Urinary bladder (tissue), 4 donors: ENCODE measurements around the gene SUSD6. TPM values are rescaled to one million over a fixed set of nuclear protein-coding genes. Genes with fewer than 3 reads are reported as not detected.
"Not testable (repeated sequence)": the region's sequence is repeated elsewhere in the genome, so short reads cannot be mapped to it uniquely, and the experiment has no call there.

Experiments used
- DNase-seq: peaks from one replicate; pipeline ENCODE4 v3.0.0-alpha.2; 2015; ENCODE audit errors: extremely low spot score
- H3K27ac ChIP-seq: one replicate; pipeline ENCODE4 v1.5.1; 2013; ENCODE audit warnings: low read depth, mild to moderate bottlenecking, moderate library complexity
- H3K36me3 ChIP-seq: one replicate; pipeline ENCODE4 v1.6.1; 2013; ENCODE audit warnings: mild to moderate bottlenecking, moderate library complexity; ENCODE audit not compliant: insufficient read depth
- H3K4me1 ChIP-seq: one replicate; pipeline ENCODE4 v1.6.1; 2013; ENCODE audit warnings: mild to moderate bottlenecking, moderate library complexity; ENCODE audit not compliant: insufficient read depth
- H3K4me3 ChIP-seq: one replicate; pipeline ENCODE4 v1.5.1; 2013; ENCODE audit warnings: low read depth, low read length
- WGBS: extraction: QIAGEN DNeasy Blood & Tissue Kit; methylation state at CpG from one replicate; pipeline ENCODE4 v1.1.7; 2013; 5-methylcytosine and 5-hydroxymethylcytosine counted together
- polyA plus RNA-seq: library from polyadenylated mRNA; stranded (reverse); fragments of 200-250 nt; gene quantifications from one replicate; pipeline ENCODE4 v1.2.3, GENCODE V29; 2013
- total RNA-seq: library from RNA; depleted of rRNA; stranded (reverse); fragments of >200 nt; gene quantifications from one replicate; pipeline ENCODE4 v1.2.3, GENCODE V29; 2014
- donor health status: healthy with polysubstance abuse.
- donor health status: healthy.

SUSD6 gene
- total and polyA plus RNA-seq, 2 donors: 12.5 to 20.0 TPM

- DNase-seq: no peak
- H3K27ac ChIP-seq: no peak overlapping the region
- WGBS: 73% methylated on average over 1 of the region's 1 CpG
- no peak overlapping the region for H3K4me3 ChIP-seq
- H3K36me3 ChIP-seq: no peaks in the 10 kb centered on the region
- no peaks in the 10 kb centered on the region for H3K4me1 ChIP-seq
These were observed 99.0 kb downstream of the SUSD6 start for GRCh38 chr14:69710378-69710777.

DNA sequence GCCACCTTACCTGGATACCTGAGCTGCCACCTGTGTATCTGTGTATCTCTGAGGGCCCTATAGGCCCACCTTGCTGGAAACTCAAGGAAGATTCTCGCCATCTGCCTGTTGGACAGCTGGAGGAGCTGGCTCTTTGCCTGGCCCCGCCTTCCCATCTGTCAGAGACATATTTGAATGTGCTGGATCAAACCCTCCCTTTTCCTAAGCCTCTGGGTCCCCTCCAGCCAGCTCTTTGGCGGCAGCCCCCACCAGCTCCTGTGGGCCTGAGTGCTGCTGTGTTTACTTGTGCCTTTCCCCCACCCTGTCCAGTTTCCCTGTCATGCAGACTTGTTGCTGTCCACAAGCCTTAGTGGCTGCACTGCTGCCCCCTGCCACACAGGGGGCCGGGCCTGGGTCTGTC lies 99.7 kb downstream of the SUSD6 start:
- 38% methylated on average over 4 of the region's 4 CpGs for WGBS
- H3K4me1 ChIP-seq: no peaks in the 10 kb centered on the region
- H3K36me3 ChIP-seq: no peaks in the 10 kb centered on the region
- H3K27ac ChIP-seq: no peak overlapping the region
- H3K4me3 ChIP-seq: no peak overlapping the region
- DNase-seq: no peak

GRCh38 chr14:69711477-69711876 lies 100.1 kb downstream of the SUSD6 start:
- H3K36me3 ChIP-seq: no peaks in the 10 kb centered on the region
- WGBS: 40% methylated on average over 1 of the region's 1 CpG
- peak overlapping the region; percentile 44 for H3K27ac ChIP-seq
- DNase-seq: no peak
- H3K4me3 ChIP-seq: no peak overlapping the region
- peaks cover 2% of the 10 kb centered on the region for H3K4me1 ChIP-seq

GRCh38 chr14:69711881-69712560 lies 100.6 kb downstream of the SUSD6 start:
- Histone ChIP-seq H3K4me3 (no peak overlapping the region), H3K36me3 (no peaks in the 10 kb centered on the region), H3K27ac (peak overlapping the region; percentile 44), H3K4me1 (peaks cover 2% of the 10 kb centered on the region)
- DNase-seq: no peak
- WGBS: 56% methylated on average over 11 of the region's 11 CpGs

GRCh38 chr14:69712599-69713088 lies 101.2 kb downstream of the SUSD6 start:
- no peaks in the 10 kb centered on the region for H3K36me3 ChIP-seq

GRCh38 chr14:69713209-69713781 lies 101.9 kb downstream of the SUSD6 start:
- H3K4me3 ChIP-seq: no peak overlapping the region
- WGBS: 77% methylated on average over 4 of the region's 4 CpGs
- H3K4me1 ChIP-seq: peaks cover 2% of the 10 kb centered on the region
- H3K27ac ChIP-seq: no peak overlapping the region
- H3K36me3 ChIP-seq: no peaks in the 10 kb centered on the region
- DNase-seq: no peak

More at GRCh38 chr14:69712599-69713088, 101.2 kb downstream of the SUSD6 start:
- Histone ChIP-seq H3K4me3 (no peak overlapping the region), H3K27ac (peak overlapping the region; percentile 24), H3K4me1 (peaks cover 2% of the 10 kb centered on the region)
- no peak for DNase-seq
- WGBS: 64% methylated on average over 6 of the region's 6 CpGs

DNA sequence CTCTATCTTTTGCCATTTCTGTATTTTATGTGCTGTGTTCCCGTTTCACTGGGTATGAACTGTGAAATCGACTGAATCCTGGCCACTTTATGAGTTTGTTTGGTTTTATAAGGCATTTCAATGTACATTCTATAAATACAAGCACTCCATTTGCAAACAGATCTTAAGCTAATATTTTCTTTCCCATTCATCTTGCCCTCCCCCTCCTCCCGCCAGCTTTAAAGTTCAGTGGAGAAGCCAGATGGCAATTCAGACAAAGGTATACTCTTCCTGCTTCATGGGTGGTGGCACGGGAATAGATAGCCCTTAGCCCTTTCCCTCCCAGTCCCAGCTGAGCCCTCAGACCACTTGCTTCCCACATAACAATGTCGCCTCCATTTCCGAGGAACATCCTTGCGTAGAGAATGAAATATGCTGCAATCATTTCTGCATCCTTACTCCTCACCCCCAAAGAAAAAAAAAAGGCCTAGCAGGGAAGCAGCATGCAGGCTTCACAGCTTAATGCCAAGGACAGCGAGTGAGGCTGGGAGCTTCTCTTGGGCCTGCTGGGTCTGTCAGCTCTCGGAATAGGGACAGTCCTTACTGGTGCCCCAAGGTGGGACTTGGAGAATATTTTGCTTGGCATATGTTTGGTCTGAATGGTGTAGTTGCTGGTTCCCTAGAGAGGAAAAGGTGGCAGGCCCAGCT lies 102.7 kb downstream of the SUSD6 start:
- Histone ChIP-seq H3K27ac (peak overlapping the region; percentile 32), H3K4me3 (no peak overlapping the region), H3K36me3 (no peaks in the 10 kb centered on the region), H3K4me1 (peaks cover 2% of the 10 kb centered on the region)
- WGBS: 78% methylated on average over 9 of the region's 9 CpGs
- no peak for DNase-seq

GRCh38 chr14:69715725-69716477 lies 104.5 kb downstream of the SUSD6 start:
- no peaks in the 10 kb centered on the region for H3K36me3 ChIP-seq
- no peak for DNase-seq
- peaks cover 2% of the 10 kb centered on the region for H3K4me1 ChIP-seq
- H3K27ac ChIP-seq: no peak overlapping the region
- WGBS: 57% methylated on average over 13 of the region's 13 CpGs
- H3K4me3 ChIP-seq: no peak overlapping the region

- Histone ChIP-seq H3K36me3 (no peaks in the 10 kb centered on the region), H3K4me3 (no peak overlapping the region), H3K4me1 (peaks cover 2% of the 10 kb centered on the region), H3K27ac (no peak overlapping the region)
- no peak for DNase-seq
- WGBS: 78% methylated on average over 5 of the region's 5 CpGs
These were observed 105.2 kb downstream of the SUSD6 start for GRCh38 chr14:69716478-69717187.

DNA sequence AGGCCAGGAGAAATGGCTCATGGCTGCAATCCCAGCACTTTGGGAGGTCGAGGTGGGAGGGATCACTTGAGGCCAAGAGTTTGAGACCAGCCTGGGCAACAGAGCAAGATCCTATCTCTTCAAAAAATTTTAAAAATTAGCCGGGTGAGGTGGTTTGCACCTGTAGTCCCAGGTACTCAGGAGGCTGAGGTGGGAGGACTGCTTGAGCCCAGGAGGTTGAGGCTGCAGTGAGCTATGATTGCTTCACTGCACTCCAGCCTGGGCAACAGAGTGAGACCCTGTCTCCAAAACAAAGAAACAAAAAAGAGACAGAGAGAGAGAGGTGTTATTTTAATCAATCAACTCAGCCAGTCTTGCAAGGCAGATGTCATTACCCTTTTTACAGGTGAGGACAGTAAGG lies 107.2 kb downstream of the SUSD6 start:
- not testable (repeated sequence) for H3K27ac ChIP-seq

DNA sequence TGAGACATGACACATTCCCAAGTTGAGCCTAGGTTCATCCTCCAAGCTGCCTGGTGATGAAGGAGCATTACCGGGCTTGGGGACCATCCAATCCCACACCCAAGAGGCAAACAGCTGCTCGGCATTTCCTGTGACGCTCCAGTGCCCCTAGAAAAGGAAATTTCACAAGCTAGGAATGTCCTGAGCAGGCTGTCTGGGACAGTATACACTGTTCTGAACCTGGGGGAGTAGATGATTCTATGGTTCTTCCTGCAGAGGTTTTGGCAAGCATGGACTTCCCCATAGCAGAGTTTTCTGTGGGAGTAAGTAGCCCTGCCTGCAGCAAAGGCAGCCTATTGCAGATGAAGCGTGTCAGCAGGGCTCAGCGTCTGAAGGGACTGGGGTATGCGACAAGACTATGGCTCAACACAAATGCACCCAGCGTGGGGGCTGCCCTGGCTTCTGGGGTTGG lies 108.1 kb downstream of the SUSD6 start:
- no peaks in the 10 kb centered on the region for H3K36me3 ChIP-seq
- WGBS: 48% methylated on average over 7 of the region's 7 CpGs
- no peak overlapping the region for H3K27ac ChIP-seq
- H3K4me1 ChIP-seq: peaks cover 2% of the 10 kb centered on the region
- H3K4me3 ChIP-seq: no peak overlapping the region
- DNase-seq: no peak

More for the DNA sequence above, 107.2 kb downstream of the SUSD6 start:
- DNase-seq, H3K36me3 ChIP-seq, H3K4me1 ChIP-seq, H3K4me3 ChIP-seq: not testable (repeated sequence)
- 89% methylated on average over 2 of the region's 2 CpGs for WGBS

DNA sequence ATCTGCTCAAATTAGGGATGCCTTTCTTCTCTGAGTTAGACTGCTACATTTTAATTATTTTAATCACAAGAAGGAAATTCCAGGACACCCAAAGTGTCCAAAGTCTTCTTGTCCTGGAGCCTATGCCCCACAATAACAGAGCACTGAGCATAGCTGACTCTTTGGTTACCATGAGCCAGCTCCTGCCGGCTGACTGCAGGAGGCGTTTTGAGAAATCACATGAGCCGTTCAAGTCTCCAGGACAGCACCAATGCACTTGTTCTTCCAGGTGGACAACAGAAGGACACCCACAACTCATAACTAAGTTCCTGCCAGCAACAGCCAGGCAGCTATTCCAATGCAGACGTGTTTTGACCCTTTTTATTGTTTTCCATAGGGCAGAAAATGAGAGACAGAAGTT lies 109.5 kb downstream of the SUSD6 start:
- Histone ChIP-seq H3K4me3 (no peak overlapping the region), H3K36me3 (no peaks in the 10 kb centered on the region), H3K4me1 (peaks cover 2% of the 10 kb centered on the region), H3K27ac (no peak overlapping the region)
- no peak for DNase-seq
- WGBS: 83% methylated on average over 4 of the region's 4 CpGs
